Activated naive CD4-positive, alpha-beta T cell treated with anti-CD3 and anti-CD28 coated beads, Interleukin-2, amount 50 U/mL, for 16 hours (primary cell): ENCODE measurements around the gene LRMDA.
"Not testable (repeated sequence)": the region's sequence is repeated elsewhere in the genome, so short reads cannot be mapped to it uniquely, and the experiment has no call there.

Source experiments
- DNase-seq: peaks from one replicate; pipeline ENCODE4 v3.0.0-alpha.2; 2020

The LRMDA gene

GRCh38 chr10:75592791-75593643 is 161.6 kb downstream of the LRMDA start:
- no peak for DNase-seq

DNA sequence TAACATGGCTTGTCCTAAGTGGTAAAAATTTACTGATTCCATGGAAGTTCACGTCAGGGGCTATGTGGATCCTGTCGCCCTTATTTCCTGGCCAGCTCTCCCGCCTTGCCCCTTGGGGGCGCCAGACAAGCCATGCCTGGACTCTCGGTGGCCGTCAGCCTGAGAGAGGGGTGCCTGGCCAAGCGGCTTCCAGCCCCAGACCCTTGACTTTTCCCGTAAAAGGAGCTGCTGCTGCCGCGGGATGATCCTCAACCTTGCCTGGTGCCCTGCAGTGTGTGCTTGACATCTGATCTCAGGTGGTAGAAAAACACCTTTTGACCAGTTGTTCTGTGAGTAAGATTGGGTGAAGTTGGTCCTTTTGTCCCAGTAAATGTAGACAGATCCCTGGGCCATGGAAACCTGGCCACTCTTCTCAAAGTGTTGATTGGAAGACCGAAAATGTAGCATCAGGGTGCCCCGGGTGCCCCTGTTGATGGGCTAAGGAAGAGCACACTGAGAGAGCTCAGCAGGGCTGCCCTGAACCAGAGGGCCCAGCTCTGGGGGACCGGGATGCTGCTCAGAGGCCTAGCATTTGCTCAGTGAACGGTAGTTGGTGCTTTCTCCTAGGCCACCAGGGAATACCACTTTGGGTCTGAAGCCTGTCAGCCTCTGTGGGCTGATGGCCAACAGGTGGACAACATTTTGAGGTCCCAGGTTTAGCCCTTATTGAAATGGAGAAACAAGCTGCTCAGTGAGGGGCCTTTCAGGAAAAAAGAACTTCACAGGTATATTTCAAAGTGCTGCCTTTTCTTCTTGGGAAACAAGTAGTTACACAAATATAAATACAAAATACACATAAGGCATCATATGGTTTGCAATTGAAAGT is 162.5 kb downstream of the LRMDA start:
- no peak for DNase-seq

DNA sequence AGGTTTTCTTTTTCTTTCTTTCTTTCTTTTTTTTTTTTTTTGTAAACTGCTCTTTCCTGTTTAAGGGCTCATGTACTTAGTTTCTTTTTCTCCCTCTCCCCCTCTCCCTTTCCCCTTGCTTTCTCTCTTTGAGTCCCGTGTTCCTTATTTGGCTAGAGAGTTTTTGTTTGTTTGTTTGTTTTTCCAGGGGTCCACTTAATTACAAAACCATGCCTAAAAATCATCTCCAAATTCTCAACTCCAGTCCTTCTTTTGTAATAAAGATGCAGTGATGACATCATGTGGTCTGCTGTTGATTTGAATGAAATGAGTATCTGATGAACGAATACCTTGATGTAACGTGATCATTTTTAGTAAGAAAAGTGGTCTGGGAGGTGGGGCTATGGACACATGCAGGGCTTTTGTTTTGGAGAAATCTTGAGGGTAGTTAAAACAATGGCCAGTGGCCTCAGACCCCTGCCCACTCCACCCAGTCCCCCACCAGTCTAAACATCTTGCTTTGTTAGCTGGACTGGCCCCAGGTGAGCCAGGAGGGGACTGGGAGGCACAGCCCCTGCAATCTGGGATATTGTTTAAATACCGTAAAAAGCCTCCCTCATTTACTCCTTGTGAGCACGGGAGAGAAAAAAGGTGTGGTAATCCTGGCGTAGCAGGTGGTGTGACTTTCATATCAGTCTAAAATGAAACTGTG is 165.7 kb downstream of the LRMDA start:
- DNase-seq, result no peak

GRCh38 chr10:75597773-75598440 is 166.5 kb downstream of the LRMDA start:
- no peak for DNase-seq

GRCh38 chr10:75598998-75599397 is 167.6 kb downstream of the LRMDA start:
- DNase-seq, result no peak

DNA sequence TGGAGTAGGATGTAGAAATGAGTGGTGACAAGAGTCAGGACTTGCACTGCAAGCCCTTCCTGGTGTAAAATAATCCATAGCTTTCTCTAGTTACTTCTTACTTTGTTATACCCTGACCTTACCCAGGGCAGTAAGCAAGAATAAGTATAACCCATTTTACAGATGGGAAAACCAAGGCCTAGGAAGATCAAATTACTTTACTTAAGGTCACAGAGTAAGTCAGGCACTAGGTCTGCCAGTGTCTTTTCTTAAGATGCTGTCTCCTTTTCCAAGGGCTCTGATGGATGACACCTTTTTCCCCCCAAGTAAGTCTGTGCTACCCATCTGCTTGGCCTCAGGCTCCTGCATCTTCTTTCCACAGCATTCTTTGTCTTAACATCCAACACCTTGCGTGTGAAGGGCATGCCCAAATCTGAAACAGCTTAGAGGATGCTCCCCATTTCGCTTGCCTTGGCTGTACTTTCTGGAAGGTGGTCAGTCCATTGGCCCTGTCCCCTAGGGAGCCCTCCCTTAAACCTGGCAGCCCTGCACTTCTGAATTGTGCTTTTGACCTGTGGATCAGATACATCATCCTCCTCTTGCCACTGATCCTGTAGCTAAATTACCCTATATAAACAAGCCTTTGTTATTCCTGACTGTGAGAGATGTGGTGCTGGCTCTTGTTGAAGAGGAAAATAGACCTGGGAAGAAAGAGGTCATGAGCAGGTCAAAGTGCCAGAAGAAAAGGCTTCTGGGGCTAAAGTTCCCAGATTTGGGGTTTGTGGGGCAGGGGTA is 168.6 kb downstream of the LRMDA start:
- DNase-seq, result no peak

DNA sequence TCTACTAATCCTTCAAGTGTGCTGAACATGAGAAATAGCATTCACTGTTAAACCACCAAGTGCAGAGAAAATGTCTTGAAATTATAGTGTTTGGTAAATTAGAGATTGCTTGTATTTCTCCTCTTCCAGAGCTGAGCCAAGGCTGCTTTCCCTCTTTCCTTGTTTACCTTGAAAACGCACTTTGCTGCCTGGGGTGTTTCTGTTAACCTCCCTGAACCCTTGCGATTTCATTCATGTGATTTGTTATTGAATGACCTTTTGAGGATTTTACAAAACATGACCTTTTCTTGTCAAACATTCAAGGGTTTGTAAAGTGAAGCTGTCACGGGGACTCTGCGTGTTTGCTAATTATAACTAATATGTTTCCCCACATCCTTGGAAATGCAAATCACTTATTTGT is 169.4 kb downstream of the LRMDA start:
- no peak for DNase-seq

DNA sequence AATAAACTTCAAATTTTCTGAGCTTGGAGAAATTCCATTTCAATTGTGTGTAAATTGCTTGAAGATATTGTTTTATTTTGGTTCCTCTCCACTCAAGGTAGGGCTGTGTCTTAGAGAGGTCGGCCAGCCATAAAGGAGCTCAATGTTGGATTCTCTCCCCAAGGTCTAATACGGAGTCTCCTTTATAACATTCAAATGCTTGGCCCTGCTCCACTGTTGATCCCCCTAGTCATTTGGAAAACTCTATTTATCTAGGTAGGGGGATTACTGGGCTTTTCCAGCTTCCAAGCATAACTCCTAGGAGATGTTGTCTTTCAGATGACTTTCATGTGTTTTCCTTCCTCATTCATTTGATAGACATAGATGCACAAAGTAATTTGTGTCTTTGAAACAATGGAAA is 170.9 kb downstream of the LRMDA start:
- no peak for DNase-seq

DNA sequence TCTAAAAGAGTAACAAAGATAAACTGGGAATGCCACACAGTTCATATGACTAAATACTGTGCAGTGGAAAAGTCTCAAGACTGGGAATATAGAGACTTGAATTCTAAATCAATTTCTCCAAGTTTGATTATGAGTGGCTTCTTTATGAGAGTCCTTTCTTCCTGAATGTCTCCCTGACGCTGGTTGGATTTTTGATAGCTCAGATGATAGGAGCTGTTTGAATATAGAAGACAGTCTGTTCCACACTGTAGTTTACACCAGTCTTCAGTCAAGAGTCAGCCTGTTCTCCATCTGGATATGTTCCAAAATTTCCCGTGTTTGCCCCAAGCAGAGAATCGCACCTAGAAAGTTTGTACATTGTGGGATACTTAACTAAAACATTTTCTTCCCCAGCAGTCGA is 173.7 kb downstream of the LRMDA start:
- no peak for DNase-seq

- DNase-seq, result not testable (repeated sequence)
These were observed 174.4 kb downstream of the LRMDA start for GRCh38 chr10:75605795-75606194.

DNA sequence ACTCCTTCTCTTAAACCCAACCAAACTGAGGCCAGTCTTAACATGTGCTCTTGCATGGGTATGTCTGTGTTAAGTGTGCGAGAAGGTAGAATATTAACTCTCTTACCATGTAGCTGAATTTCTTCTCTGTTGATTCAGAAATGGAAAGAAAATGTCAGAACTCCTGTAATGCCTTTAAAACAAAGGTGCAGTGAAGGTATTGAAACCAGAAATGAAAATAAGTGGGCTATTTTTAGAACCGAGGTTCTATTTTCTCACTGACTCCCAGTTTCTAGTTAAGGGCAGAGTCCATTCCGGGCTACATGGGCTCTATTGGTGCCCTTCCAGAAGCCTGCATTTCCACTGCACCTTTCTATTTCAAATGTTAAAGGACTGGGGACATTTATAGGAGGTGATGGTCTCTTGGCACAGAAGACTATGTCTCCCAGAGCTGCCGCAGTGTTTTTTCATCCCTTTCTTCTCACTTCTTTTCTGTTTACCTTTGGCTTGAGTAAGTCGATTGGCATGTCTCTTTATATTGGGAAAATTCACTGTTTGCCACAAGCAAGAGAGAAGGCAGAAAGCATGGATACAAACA is 174.9 kb downstream of the LRMDA start:
- DNase-seq, result no peak

- no peak for DNase-seq
These were observed 176.2 kb downstream of the LRMDA start for GRCh38 chr10:75607576-75607975.

- DNase-seq, result no peak
These were observed 178.8 kb downstream of the LRMDA start for GRCh38 chr10:75610183-75610582.

- no peak for DNase-seq
These were observed 180.0 kb downstream of the LRMDA start for GRCh38 chr10:75611172-75611992.

- DNase-seq, result no peak
These were observed 180.6 kb downstream of the LRMDA start for GRCh38 chr10:75611993-75612372.

DNA sequence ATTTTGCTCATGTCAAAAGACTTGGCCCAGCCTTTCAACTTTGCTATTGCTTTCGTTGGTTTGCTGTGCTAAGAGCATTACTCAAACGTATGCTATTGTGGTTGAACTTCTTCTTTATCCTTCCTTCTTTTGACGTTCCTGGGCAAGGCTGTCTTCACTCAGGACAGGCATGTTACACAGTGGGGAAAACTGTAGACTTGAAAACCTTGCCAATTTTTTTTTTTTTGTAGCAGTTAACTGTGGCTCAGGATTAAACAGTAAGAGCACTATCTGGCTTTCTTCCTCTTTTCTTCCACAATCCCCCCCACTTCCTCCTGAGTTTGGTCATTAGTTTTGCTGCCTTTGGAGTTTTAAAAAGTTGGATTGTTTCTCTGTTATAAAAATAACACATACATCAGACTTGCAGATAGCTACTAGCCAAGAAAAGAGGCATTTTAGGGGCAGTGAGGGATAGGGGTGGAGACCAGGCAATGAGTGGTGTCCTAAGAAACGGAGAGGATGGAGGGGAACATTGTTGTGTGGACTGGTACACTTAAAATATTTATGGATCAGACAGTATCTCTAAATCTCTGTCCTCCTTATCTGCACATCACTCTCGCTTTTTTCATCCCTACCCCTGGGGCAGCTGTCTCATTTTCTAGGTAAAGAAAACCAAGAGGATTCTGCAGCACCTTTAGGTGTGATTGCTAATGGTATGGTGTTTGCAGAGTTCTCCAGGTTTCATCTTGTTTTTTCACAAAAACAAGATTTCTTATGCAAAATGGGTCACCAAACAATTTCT is 181.7 kb downstream of the LRMDA start:
- DNase-seq, result no peak

DNA sequence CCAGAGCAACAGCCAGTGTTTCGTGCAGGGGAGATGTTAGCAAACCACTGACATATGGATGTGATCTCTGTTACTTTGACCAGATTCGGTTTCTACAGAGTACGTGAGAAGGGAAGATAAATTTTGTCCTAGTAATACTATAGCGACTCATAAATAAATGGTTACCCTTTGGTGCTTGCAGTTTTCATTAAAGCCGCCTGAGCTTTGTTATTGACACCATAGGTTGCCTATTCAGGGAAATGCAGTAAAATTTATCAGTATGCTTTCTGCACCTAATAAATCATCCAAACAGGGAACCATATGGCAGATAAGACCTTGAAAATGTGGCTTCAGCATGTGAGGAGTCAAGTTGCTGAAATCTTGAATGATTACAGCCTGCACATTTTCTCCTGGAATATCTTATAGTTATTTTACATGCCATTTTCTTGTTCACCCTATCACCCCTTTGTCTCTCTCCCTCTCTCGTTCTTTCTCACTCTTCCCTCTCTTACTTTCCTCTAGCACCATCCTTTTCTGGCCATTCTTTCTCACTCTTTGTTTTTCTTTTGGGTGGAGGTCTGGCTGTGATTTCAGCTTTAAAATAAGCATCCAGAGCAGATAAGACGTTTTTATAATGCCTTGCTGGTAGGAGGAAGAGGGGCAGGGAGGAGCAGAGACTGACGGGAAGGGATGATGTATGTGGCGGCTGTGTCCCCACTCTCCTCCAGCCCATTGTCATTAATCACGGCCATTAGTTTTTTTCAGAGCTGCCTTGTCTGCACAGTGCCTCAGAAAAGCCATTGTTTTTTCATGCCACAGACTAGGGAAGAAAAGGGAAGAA is 182.5 kb downstream of the LRMDA start:
- no peak for DNase-seq

DNA sequence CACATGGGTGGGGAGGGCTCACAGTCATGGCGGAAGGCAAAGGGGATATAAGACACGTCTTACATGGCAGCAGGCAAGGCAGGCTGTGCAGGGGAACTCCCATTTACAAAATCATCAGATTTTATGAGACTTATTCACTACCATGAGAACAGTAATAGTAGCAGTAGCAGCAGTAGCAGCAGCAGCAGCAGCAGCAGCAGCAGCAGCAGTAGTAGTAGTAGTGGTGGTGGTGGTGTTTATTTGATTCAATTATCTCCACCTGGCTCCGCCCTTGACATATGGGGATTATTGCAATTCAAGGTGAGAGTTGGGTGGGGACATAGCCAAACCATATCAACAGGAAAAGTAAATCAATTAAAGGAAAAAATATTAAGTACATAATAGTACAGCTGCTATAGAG is 184.7 kb downstream of the LRMDA start:
- no peak for DNase-seq

DNA sequence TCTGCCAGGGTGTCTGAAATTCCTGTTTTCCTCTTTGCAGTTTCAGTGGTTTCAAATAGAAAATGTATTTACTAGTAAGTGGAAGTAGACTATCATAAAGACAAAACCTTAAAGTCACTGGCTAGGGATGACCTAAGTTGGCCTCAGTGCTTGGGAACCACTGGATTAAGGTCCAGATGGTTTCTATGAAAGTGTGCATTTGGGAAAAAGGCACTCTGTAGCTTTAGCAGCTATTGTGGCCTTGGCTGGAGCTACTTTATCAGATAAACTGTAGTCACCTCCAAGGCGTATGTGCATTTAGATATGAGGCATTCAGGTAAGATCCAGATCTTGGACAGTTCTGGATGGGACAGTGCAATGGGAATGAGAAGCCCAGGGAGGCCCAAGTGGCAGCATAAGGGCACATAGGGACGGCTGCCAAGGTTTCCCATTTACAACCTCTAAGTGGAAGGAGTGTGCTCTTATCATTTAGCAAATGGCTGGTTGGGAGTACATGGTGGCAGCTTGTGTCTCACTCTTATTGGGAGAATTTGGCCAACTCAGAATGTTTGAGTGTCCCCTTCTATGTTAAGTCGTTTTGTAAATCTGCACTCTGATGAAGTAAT is 185.6 kb downstream of the LRMDA start:
- DNase-seq, result no peak
